ENCODE results near the gene CCDC187.

CCDC187 gene

DNA sequence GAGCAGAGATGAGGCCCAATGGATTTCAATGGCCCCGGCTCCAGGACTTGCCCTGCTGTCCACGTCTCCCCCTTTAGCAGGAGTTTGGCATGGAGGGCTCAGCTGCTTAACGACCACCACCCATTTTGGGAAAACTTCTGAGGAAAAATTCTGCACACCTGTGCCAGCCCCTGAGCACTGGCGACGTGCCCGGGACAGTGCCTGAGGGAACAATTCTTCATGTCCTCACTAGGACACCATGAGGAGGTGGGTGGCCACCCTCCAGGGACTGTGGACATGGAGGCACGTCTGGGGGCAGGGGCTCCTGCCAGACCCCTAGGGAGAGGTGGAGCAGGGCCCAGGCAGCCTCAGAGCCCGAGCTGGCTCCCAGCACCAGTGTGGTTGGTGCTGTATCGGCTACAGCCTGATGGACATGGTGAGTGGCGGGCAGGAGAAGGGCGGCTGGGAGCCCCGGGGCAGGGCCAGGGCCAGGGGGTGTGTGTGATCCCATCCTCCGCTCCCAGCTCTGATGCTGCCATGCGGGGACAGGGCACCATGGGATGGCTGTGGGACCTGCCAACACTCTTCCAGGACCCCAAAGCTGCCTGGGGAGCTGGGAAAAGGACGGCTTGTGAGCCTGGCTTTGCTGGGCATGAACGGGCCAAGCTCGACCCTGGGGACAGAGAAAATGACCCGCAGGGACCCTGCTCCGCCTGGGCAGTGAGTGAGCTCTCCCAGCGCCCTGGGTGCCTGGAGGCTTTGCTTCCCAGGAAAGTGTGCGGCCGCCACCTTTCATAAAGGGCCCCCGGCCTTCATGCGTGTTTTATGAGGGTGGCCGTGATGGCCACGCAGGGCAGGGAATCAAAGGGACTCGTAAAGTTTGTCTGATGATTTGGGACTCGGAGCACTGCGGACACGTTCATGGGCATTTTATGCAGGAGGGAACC lies 54.7 kb downstream of the CCDC187 start:
- Mint-ChIP-seq H3K9me3 (no peaks in the 10 kb centered on the region), H3K4me3 (no peak overlapping the region), H3K36me3 (ENCODE audit: low read depth) (no peaks in the 10 kb centered on the region), H3K4me1 (ENCODE audit: low read depth) (peaks cover 15% of the 10 kb centered on the region), H3K27ac (no peak overlapping the region), H3K27me3 (peaks cover 21% of the 10 kb centered on the region)
- intact Hi-C loops (cut with micrococcal nuclease): no loop called here

DNA sequence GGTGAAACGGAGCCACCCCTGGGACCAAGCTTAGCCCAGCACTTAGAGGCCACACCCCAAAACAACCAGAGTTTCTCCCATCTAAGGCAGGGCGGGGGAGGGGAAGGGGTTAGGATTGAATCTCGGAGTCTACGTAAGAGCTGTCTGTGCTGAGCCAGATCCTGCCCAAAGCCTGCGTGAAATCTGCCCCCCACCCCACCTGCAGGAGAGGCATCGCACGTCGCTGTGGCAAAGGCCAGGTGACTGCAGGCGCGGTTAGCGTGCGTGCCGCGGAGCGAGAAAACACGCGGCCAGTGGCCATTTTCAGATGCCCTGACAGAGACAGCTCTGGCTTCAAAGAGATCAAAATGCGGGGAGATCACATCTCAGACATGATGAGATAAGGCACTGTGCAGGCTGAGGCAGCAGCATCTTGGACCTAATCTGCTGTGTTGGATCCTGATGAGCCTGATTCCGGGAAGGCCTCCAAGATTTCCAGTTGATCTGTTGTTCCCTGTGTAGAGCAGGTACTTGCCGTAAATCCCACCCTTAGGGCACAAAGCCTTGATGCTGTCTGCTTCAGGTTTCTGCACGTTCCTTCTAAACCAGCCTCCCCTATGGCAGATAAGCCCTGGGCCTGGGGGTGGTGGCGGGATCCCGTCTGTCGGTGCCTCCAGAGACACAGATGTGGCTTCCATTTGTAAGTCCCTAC lies 55.8 kb downstream of the CCDC187 start:
- Mint-ChIP-seq H3K4me3 (no peak overlapping the region), H3K27me3 (peaks cover 15% of the 10 kb centered on the region), H3K36me3 (ENCODE audit: low read depth) (no peaks in the 10 kb centered on the region), H3K27ac (no peak overlapping the region), H3K4me1 (ENCODE audit: low read depth) (peaks cover 26% of the 10 kb centered on the region), H3K9me3 (no peaks in the 10 kb centered on the region)
- intact Hi-C loops (cut with micrococcal nuclease): no loop called here

DNA sequence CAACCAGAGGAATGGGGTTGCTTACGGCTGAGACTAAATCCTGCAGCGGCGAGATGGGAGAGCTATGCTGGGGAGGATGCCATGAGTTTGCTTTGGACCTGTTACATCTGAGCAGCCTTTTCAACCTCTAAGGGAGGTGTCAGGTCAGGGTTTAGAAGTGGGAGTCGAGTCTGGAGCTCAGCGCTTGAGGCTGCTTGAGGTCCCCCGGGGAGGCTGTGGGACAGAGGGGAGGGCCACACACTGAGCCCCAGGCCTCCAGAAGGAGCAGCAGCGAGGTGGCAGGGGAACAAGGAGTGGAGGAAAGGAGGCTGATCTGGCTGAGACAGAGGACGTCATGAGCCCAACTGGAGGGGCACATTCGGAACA lies 56.4 kb downstream of the CCDC187 start:
- H3K9me3 Mint-ChIP-seq: no peaks in the 10 kb centered on the region
- no peak overlapping the region for H3K4me3 Mint-ChIP-seq
- no peak overlapping the region for H3K27ac Mint-ChIP-seq
- H3K4me1 Mint-ChIP-seq (ENCODE audit: low read depth): peaks cover 31% of the 10 kb centered on the region
- intact Hi-C loops (cut with micrococcal nuclease): no loop called here
- peaks cover 14% of the 10 kb centered on the region for H3K27me3 Mint-ChIP-seq
- no peaks in the 10 kb centered on the region for H3K36me3 Mint-ChIP-seq (ENCODE audit: low read depth)

DNA sequence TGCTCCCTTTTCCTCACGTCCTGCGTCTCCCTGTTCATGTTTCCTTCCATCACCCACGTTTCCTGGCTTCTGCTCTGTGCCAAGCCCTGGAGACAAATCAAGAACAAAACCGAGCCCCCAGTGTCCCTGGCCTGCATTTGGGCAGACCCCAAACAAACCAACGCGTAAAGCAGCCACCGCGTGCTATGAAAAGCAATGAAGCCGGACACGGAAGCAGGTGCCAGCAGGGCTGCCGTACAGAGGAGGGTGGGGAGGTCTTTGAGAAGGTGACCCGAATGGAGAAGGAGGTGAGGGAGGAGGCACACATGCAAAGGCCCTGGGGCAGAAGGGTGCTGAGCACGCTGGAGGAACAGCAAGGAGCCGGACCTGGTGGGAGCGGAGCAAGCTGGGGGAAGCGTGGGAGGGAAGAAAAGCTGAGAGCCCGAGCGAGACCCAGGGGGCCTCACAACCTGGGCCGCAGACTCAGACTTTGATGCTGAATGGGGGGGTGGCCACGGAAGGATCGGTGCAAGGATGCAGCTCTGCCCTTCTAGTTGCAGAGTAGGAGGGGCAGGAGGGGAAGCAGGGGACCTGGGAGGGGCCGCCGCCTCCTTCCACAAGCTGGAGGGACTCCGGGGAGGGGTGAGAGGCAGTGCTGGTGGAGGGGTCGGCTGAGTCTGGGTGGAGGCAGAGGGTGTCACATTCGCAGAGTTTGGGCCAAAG lies 56.9 kb downstream of the CCDC187 start:
- Mint-ChIP-seq H3K4me1 (ENCODE audit: low read depth) (peaks cover 31% of the 10 kb centered on the region), H3K27me3 (peaks cover 14% of the 10 kb centered on the region), H3K4me3 (no peak overlapping the region), H3K36me3 (ENCODE audit: low read depth) (no peaks in the 10 kb centered on the region), H3K9me3 (no peaks in the 10 kb centered on the region), H3K27ac (no peak overlapping the region)
- intact Hi-C loops (cut with micrococcal nuclease): no loop called here

DNA sequence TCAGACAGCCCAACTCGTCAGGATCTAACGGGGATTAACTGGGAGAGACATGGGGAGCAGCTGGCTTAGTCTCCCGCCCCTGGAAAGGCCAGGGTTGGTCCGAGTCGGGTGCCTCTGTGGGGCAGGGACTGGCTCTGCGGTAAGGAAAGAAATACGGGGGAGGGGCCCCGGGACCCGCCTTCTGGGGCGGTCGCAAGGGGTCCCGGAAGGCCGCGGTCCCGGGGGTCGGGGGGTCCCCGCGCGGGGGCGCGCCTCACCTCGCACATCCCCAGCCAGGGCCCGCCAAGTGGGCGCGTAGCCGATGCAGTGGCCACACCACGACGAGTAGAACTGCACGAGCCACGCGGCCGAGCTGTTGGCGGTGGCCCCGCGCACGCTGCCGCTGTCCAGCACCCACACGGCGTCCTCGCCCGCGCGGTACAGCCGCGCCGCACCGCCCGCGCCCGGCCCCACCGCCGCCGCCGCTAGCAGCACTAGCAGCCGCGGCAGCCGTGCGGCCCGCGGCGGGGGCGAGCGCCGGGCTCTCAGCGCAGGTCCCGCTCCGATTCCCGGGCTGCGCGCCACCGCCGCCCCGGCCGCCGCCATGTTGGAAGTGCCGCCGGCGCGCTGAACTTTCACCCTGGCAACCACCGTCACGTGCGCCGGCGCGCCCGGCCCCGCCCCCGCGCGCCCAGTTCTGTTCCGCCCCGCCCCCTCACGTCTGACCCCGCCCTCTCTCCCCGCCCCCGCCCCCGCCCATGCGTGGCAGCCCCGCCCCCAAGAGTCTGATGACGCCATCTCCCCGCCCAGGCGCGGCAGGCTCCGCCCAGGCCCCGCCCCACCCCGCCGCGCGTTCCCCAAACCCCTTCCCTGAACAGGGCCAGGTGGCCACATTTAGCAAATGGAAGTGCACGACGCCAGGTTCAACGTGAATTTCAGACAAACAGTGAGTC lies 58.4 kb downstream of the CCDC187 start, which contains the start of gene QSOX2:
Gene QSOX2 (minus strand): TSS at position 594 of the 932 bp plus-strand sequence. CDS start 9 bp downstream, at position 585.
- Mint-ChIP-seq H3K4me3 (peak within 1 kb of the TSS; percentile 79), H3K9me3 (no peaks in the 10 kb centered on the region), H3K4me1 (ENCODE audit: low read depth) (peaks cover 40% of the 10 kb centered on the region), H3K27me3 (peaks cover 13% of the 10 kb centered on the region), H3K36me3 (ENCODE audit: low read depth) (no peaks in the 10 kb centered on the region), H3K27ac (peak within 1 kb of the TSS; percentile 67)
- intact Hi-C loops (cut with micrococcal nuclease): loop anchor here (1.0 kb wide), 2 partner anchors 13 to 22 kb away; no protein-coding TSS in a partner anchor

DNA sequence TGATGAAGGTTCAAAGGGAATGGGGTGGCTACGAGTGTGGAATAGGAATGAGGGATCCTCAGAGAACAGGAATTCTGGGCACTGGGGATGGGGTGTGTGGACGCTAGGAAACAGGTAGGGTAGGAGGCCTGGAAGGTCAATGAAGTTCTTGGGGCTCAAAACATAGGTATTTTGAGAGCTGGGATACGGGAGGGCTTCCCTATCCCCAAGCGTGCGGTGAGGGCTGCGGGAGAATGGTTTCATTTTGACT lies 59.0 kb downstream of the CCDC187 start:
- Mint-ChIP-seq H3K36me3 (ENCODE audit: low read depth) (no peaks in the 10 kb centered on the region), H3K9me3 (no peaks in the 10 kb centered on the region), H3K27ac (peak overlapping the region; percentile 67), H3K4me3 (peak overlapping the region; percentile 79), H3K27me3 (peaks cover 11% of the 10 kb centered on the region), H3K4me1 (ENCODE audit: low read depth) (peaks cover 46% of the 10 kb centered on the region)
- intact Hi-C loops (cut with micrococcal nuclease): loop anchor here (1.0 kb wide), 2 partner anchors 13 to 22 kb away; no protein-coding TSS in a partner anchor

DNA sequence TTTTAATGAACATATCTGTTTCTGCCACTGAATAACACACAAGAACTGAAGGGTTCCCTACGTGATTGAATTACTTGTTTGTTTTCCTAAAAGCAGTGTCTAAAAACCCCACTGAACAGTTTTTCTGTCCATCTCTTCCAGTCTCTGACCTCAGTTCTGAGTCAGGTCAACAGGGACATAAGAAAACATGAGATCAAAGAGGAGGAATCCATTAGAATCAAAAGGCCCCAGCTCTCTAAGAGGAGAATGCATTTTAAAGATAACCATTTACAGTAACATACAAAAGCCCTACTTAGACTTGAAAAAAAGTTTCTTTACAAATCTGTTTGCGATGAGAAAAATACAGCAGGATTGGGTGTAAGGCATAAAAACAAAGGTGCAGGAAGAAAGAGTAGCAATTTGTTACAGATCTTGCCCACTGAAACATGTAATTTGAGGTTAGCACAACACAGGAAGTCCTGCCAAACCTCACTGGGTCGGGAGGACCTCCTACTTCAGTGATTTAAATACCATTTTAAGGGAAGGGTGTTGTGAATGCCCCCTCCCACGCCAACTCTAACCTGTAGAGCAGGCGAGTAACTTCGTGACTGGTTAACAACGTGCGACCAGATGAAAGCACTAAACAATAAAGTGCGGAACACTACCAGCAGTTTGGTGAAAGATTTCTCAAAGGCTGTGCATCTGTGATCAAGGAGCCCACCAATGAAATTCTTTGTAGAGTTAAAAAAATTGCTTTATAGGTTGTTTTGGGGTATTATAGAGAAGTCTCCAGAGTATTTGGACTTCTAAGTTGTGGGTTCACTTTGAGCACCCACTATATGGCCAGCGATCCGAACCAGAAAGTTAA lies 59.5 kb downstream of the CCDC187 start:
- intact Hi-C loops (cut with micrococcal nuclease): no loop called here
- Mint-ChIP-seq H3K36me3 (ENCODE audit: low read depth) (no peaks in the 10 kb centered on the region), H3K27ac (peak overlapping the region; percentile 67), H3K9me3 (no peaks in the 10 kb centered on the region), H3K4me3 (peak overlapping the region; percentile 79), H3K4me1 (ENCODE audit: low read depth) (peaks cover 51% of the 10 kb centered on the region), H3K27me3 (peaks cover 11% of the 10 kb centered on the region)

DNA sequence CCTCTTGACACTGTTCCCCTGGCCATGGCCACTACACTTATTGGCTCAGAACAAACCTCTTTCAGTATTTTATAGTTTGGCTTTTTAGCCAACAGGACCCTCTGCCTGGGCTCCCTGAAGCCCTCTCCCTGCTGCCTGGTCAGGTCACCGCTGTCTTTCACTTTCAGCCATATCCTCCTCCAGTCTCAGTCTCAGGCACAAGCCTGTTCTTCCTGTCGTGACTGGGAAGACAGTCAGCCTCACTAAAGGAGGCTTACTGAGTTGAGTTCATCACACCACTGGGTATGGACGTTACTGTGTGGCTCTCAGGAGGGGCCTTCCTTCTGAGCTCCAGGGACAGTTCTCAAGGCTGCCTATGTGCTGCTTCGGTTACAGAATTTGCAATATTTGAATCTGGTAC lies 60.3 kb downstream of the CCDC187 start:
- H3K4me3 Mint-ChIP-seq: no peak overlapping the region
- intact Hi-C loops (cut with micrococcal nuclease): no loop called here
- H3K27me3 Mint-ChIP-seq: peaks cover 12% of the 10 kb centered on the region
- no peaks in the 10 kb centered on the region for H3K36me3 Mint-ChIP-seq (ENCODE audit: low read depth)
- H3K9me3 Mint-ChIP-seq: no peaks in the 10 kb centered on the region
- no peak overlapping the region for H3K27ac Mint-ChIP-seq
- peaks cover 59% of the 10 kb centered on the region for H3K4me1 Mint-ChIP-seq (ENCODE audit: low read depth)

DNA sequence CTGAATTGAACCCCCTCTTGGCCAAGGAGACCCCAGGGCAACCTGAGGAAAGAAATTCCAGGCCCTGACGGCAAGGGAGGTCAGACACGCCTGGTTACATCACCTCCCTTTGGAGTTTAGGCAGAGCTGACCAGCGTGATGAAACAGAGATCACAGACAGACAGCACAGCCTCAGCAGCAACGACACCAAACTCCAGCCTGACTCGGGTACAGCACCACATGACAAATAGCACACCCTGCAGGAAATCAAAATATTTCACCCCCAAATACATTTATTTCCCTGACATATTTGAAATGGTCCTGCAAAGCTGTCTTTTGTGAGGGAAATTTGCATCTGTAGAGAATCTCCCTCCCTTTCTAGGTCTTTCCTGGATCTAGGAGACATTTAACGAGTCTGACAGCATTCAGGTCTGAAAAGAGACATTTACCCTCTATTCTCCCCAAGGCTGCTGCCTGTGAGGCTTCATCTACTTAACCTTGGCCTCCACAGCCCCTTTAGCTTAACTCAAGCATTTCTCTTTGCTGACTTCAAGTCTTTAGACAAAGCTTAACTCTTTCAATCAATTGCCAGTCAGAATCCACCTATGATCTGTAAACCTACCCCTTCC lies 60.9 kb downstream of the CCDC187 start:
- H3K36me3 Mint-ChIP-seq (ENCODE audit: low read depth): no peaks in the 10 kb centered on the region
- peaks cover 12% of the 10 kb centered on the region for H3K27me3 Mint-ChIP-seq
- peaks cover 65% of the 10 kb centered on the region for H3K4me1 Mint-ChIP-seq (ENCODE audit: low read depth)
- no peak overlapping the region for H3K27ac Mint-ChIP-seq
- no peaks in the 10 kb centered on the region for H3K9me3 Mint-ChIP-seq
- intact Hi-C loops (cut with micrococcal nuclease): no loop called here
- H3K4me3 Mint-ChIP-seq: no peak overlapping the region

DNA sequence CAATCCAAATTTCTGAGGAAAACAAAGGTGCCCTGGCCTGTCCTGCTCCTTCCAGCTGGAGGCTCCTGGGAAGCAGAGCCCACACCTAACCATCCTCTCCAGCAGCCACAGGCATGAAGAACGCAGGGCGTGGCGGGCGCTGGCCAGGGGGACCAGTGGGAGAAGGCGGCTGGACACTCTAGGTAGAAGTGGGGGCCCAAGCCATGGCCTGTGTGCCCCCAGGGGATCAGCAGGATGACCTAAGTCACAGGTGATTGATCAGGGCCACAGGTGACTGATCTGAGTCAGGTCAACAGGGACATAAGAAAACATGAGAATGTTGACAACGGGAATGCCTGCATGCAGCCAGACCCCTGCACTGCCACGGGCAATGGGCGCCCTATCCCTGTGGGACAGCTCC lies 61.6 kb downstream of the CCDC187 start:
- Mint-ChIP-seq H3K4me1 (ENCODE audit: low read depth) (peaks cover 69% of the 10 kb centered on the region), H3K36me3 (ENCODE audit: low read depth) (peaks cover 5% of the 10 kb centered on the region), H3K9me3 (no peaks in the 10 kb centered on the region), H3K27ac (no peak overlapping the region), H3K27me3 (peaks cover 8% of the 10 kb centered on the region), H3K4me3 (no peak overlapping the region)
- intact Hi-C loops (cut with micrococcal nuclease): no loop called here

DNA sequence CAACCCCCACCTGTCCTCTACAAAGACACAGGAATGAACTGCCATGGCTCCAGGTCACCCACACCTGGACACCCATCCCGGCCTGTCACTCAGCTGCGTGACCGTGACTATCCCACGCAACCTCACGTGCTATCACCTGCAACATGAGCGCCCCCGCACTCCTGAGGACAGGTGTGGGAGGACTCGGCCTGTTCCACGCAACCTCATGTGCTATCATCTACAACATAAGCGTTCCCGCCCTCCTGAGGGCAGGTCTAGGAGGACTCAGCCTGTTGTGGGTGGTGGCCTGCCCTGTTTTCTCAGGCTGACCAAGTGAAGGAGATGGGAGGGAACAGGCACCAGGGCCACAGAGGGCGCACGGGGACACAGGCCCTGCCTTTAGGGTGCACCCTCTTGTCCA lies 62.4 kb downstream of the CCDC187 start:
- Mint-ChIP-seq H3K27me3 (peaks cover 1% of the 10 kb centered on the region), H3K9me3 (no peaks in the 10 kb centered on the region), H3K4me3 (no peak overlapping the region), H3K27ac (no peak overlapping the region), H3K36me3 (ENCODE audit: low read depth) (peaks cover 7% of the 10 kb centered on the region), H3K4me1 (ENCODE audit: low read depth) (peaks cover 69% of the 10 kb centered on the region)
- intact Hi-C loops (cut with micrococcal nuclease): no loop called here

DNA sequence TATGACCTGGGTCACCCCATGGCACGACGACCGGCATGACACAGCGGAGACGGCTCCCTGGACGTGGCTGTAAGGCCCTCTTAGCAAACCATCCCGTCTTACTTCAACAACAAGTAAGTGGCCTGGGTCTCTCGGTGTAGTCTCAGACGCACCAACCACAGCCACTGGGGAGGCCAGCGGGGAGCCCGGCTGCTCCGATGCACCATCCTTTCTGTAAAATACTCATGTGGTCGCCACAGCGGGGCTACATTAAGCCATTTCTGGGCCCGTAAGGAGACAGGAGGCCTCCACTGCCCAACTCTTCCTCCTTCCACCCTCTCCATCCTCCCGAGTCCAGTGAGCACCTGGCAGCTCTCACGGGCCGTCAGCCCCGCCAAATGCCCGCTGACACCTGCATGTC lies 63.0 kb downstream of the CCDC187 start:
- intact Hi-C loops (cut with micrococcal nuclease): no loop called here
- no peaks in the 10 kb centered on the region for H3K9me3 Mint-ChIP-seq
- H3K27ac Mint-ChIP-seq: no peak overlapping the region
- peaks cover 1% of the 10 kb centered on the region for H3K27me3 Mint-ChIP-seq
- peaks cover 13% of the 10 kb centered on the region for H3K36me3 Mint-ChIP-seq (ENCODE audit: low read depth)
- H3K4me1 Mint-ChIP-seq (ENCODE audit: low read depth): peaks cover 68% of the 10 kb centered on the region
- no peak overlapping the region for H3K4me3 Mint-ChIP-seq

All from dendritic cell treated with granulocyte-macrophage colony-stimulating factor and Interleukin-4, amounts not matched to agents 40 ng/mL and 50 ng/mL, for 4 days (primary cell).